Esophagus muscularis mucosa (tissue), 4 donors: ENCODE measurements around the gene RFTN1. TPM values are rescaled to one million over a fixed set of nuclear protein-coding genes. Genes with fewer than 3 reads are reported as not detected.

Experiments used
- DNase-seq: peaks from one replicate; pipeline ENCODE4 v3.0.0-alpha.2; 2017; ENCODE audit errors: extremely low spot score
- H3K27ac ChIP-seq, 4 donors: fragments of 200-600 bp; sonication (generic); replicated peaks in 1 of 4; 1 replicate in 3 of 4; 2 replicates in 1 of 4; pipeline ENCODE4 v1.5.1; 2016 to 2019; ENCODE audit warnings: mild to moderate bottlenecking in 1 of 4
- H3K27me3 ChIP-seq, 4 donors: fragments of 200-600 bp; sonication (generic); one replicate each; pipeline versions ENCODE4 v1.5.1 to v1.6.0; 2016 to 2019
- H3K36me3 ChIP-seq, 4 donors: fragments of 200-600 bp; sonication (generic); one replicate each; pipeline ENCODE4 v1.5.1; 2016 to 2019
- H3K4me1 ChIP-seq, 4 donors: fragments of 200-600 bp; sonication (generic); one replicate each; pipeline ENCODE4 v1.5.1; 2016 to 2019
- H3K4me3 ChIP-seq, 4 donors: fragments of 200-600 bp; sonication (generic); 1 replicate in 2 of 4; 2 replicates in 2 of 4; pipeline ENCODE4 v1.5.1; 2016 to 2019; ENCODE audit warnings: mild to moderate bottlenecking in 4 of 4, moderate library complexity in 1 of 4
- H3K9me3 ChIP-seq, 4 donors: fragments of 200-600 bp; sonication (generic); 1 replicate in 3 of 4; 2 replicates in 1 of 4; pipeline ENCODE4 v1.5.1; 2016 to 2019
- CTCF ChIP-seq, 3 experiments: fragments of 200-600 bp in 2 of 3; fragments of 450-650 bp in 1 of 3; sonication (generic) in 2 of 3; IDR thresholded peaks; one replicate each; pipeline ENCODE4 v1.5.1; 2017 to 2019; ENCODE audit warnings: antibody characterized with exemption in 3 of 3, mild to moderate bottlenecking in 2 of 3, moderate library complexity in 1 of 3
- EP300 ChIP-seq: sonication (generic); formaldehyde crosslinking; IDR thresholded peaks from one replicate; pipeline ENCODE4 v1.6.1; 2017; ENCODE audit warnings: antibody characterized with exemption
- POLR2A ChIP-seq: fragments of 450-650 bp; IDR thresholded peaks from one replicate; pipeline ENCODE4 v1.6.1; 2017; ENCODE audit warnings: antibody characterized with exemption, moderate library complexity, mild to moderate bottlenecking, low read depth
- POLR2AphosphoS5 ChIP-seq, 2 donors: sonication (generic); formaldehyde crosslinking; IDR thresholded peaks; one replicate each; pipeline ENCODE4 v1.6.1; 2017; ENCODE audit warnings: antibody characterized with exemption in 2 of 2
- WGBS: methylation state at CpG from one replicate; pipeline ENCODE4 v1.1.5; 2018; 5-methylcytosine and 5-hydroxymethylcytosine counted together
- intact Hi-C: fragments of 100-400 bp; cut with DNase I; formaldehyde crosslinking; loops from one replicate; pipeline ENCODE4 v1.15.1; 2023
- total RNA-seq, 4 donors: library from RNA; depleted of rRNA; stranded (reverse); fragments of >200 nt; gene quantifications; one replicate each; pipeline versions ENCODE4 v1.1.0 to v1.2.1, GENCODE V29; 2016

RFTN1 gene
- total RNA-seq, 4 donors from 2014 or later = 79.7 to 142 (median 104) TPM

GRCh38 chr3:16466822-16467221, 46.7 kb downstream of the RFTN1 start:
- Histone ChIP-seq H3K27ac (peak overlapping the region in 3 of 4 donors; percentile 5 to 66 (median 35)), H3K4me1 (peaks cover 21 to 79% (median 62%) of the 10 kb centered on the region in 4 donors), H3K9me3 (peaks cover 0 to 6% (median 0%) of the 10 kb centered on the region in 4 donors), H3K4me3 (no peak overlapping the region), H3K27me3 (no peaks in the 10 kb centered on the region), H3K36me3 (peaks cover 0 to 6% (median 0%) of the 10 kb centered on the region in 4 donors)
- intact Hi-C loops = no loop called here
- 82% methylated on average over 4 of the region's 4 CpGs for WGBS
- TF ChIP-seq EP300 = no peak
- no peak for TF ChIP-seq CTCF (IDR thresholded peaks at IDR 0.05)
- no peak for TF ChIP-seq POLR2AphosphoS5 (IDR thresholded peaks at IDR 0.05)
- TF ChIP-seq POLR2A = no peak
- no peak for DNase-seq

GRCh38 chr3:16464511-16465148, 48.9 kb downstream of the RFTN1 start:
- intact Hi-C loops = no loop called here
- WGBS = 29% methylated on average over 3 of the region's 3 CpGs
- peaks cover 19 to 79% (median 59%) of the 10 kb centered on the region in 4 donors for H3K4me1 ChIP-seq

GRCh38 chr3:16463914-16464313, 49.6 kb downstream of the RFTN1 start:
- WGBS = 71% methylated on average over 5 of the region's 5 CpGs
- H3K36me3 ChIP-seq = peaks cover 0 to 4% (median 0%) of the 10 kb centered on the region in 4 donors
- no peaks in the 10 kb centered on the region for H3K9me3 ChIP-seq
- H3K27me3 ChIP-seq = no peaks in the 10 kb centered on the region
- intact Hi-C loops = no loop called here
- peaks cover 12 to 72% (median 52%) of the 10 kb centered on the region in 4 donors for H3K4me1 ChIP-seq
- DNase-seq = no peak
- TF ChIP-seq CTCF (IDR thresholded peaks at IDR 0.05) (no peak), POLR2AphosphoS5 (IDR thresholded peaks at IDR 0.05) (no peak)
- H3K27ac ChIP-seq = peak overlapping the region in 1 of 4 donors; percentile 55
- H3K4me3 ChIP-seq = no peak overlapping the region

More at GRCh38 chr3:16464511-16465148, 48.9 kb downstream of the RFTN1 start:
- no peak for DNase-seq
- Histone ChIP-seq H3K27ac (peak overlapping the region; percentile 8 to 55 (median 20)), H3K4me3 (no peak overlapping the region), H3K36me3 (peaks cover 0 to 4% (median 0%) of the 10 kb centered on the region in 4 donors), H3K27me3 (no peaks in the 10 kb centered on the region), H3K9me3 (no peaks in the 10 kb centered on the region)
- TF ChIP-seq EP300 (no peak), POLR2AphosphoS5 (IDR thresholded peaks at IDR 0.05) (no peak), POLR2A (no peak), CTCF (IDR thresholded peaks at IDR 0.05) (no peak)

GRCh38 chr3:16463119-16463518, 50.4 kb downstream of the RFTN1 start:
- intact Hi-C loops = no loop called here
- peaks cover 0 to 4% (median 0%) of the 10 kb centered on the region in 4 donors for H3K36me3 ChIP-seq
- WGBS = 89% methylated on average over 1 of the region's 1 CpG
- H3K27me3 ChIP-seq = no peaks in the 10 kb centered on the region
- no peak overlapping the region for H3K27ac ChIP-seq
- H3K4me1 ChIP-seq = peaks cover 5 to 64% (median 44%) of the 10 kb centered on the region in 4 donors
- no peak for TF ChIP-seq POLR2AphosphoS5 (IDR thresholded peaks at IDR 0.05)
- no peak for TF ChIP-seq CTCF (IDR thresholded peaks at IDR 0.05)
- TF ChIP-seq POLR2A = no peak
- no peak for TF ChIP-seq EP300
- H3K9me3 ChIP-seq = no peaks in the 10 kb centered on the region
- no peak for DNase-seq
- H3K4me3 ChIP-seq = no peak overlapping the region

GRCh38 chr3:16462679-16463078, 50.8 kb downstream of the RFTN1 start:
- Histone ChIP-seq H3K9me3 (no peaks in the 10 kb centered on the region), H3K27ac (no peak overlapping the region), H3K4me1 (peaks cover 3 to 63% (median 39%) of the 10 kb centered on the region in 4 donors), H3K36me3 (peaks cover 0 to 4% (median 0%) of the 10 kb centered on the region in 4 donors), H3K27me3 (no peaks in the 10 kb centered on the region), H3K4me3 (no peak overlapping the region)
- DNase-seq = no peak
- intact Hi-C loops = no loop called here
- WGBS = 84% methylated on average over 5 of the region's 5 CpGs
- no peak for TF ChIP-seq CTCF (IDR thresholded peaks at IDR 0.05)
- TF ChIP-seq EP300 = no peak
- TF ChIP-seq POLR2A = no peak
- TF ChIP-seq POLR2AphosphoS5 (IDR thresholded peaks at IDR 0.05) = no peak
